Suprapubic skin (tissue), 4 donors: Measurements from ENCODE around the gene JAZF1.

Source experiments
- POLR2A ChIP-seq, 2 donors: fragments of 450-650 bp; IDR thresholded peaks; one replicate each; pipeline ENCODE4 v1.6.1; 2017; ENCODE audit warnings: antibody characterized with exemption in 2 of 2, mild to moderate bottlenecking in 2 of 2, moderate library complexity in 2 of 2
- POLR2AphosphoS5 ChIP-seq, 3 donors: sonication (generic); formaldehyde crosslinking; IDR thresholded peaks; one replicate each; pipeline ENCODE4 v1.6.1; 2017; ENCODE audit warnings: antibody characterized with exemption in 3 of 3
- TF ChIP-seq, protein P1 (sequence below), 2 donors: fragments of 200-600 bp in 1 of 2; fragments of 450-650 bp in 1 of 2; sonication (generic) in 1 of 2; IDR thresholded peaks; one replicate each; pipeline ENCODE4 v1.5.1; 2016 to 2019; ENCODE audit warnings: antibody characterized with exemption in 2 of 2, mild to moderate bottlenecking in 1 of 2, moderate library complexity in 1 of 2

DNA sequence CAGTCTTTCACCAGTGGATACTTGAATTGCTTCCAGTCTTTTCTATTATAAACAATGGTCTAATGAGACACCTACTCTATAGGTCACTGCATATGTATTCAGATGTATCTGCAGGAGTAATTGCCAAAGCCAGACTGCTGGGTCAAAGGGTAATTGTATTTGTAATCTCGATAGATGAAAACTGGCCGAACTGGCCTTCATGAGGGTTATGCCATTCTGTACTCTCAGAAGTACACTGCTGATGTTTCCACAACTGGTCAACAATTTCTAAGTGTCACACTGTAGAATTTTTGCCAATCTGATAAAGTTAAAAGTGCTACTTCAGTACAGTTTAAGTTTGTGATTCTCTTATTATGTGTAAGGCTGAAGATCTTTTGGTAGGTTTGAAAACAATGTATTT lies 64.6 kb downstream of the JAZF1 start:
- no peak for TF ChIP-seq POLR2A (IDR thresholded peaks at IDR 0.05)
- TF ChIP-seq, protein P1, sequence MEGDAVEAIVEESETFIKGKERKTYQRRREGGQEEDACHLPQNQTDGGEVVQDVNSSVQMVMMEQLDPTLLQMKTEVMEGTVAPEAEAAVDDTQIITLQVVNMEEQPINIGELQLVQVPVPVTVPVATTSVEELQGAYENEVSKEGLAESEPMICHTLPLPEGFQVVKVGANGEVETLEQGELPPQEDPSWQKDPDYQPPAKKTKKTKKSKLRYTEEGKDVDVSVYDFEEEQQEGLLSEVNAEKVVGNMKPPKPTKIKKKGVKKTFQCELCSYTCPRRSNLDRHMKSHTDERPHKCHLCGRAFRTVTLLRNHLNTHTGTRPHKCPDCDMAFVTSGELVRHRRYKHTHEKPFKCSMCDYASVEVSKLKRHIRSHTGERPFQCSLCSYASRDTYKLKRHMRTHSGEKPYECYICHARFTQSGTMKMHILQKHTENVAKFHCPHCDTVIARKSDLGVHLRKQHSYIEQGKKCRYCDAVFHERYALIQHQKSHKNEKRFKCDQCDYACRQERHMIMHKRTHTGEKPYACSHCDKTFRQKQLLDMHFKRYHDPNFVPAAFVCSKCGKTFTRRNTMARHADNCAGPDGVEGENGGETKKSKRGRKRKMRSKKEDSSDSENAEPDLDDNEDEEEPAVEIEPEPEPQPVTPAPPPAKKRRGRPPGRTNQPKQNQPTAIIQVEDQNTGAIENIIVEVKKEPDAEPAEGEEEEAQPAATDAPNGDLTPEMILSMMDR (IDR thresholded peaks at IDR 0.05): no peak
- TF ChIP-seq POLR2AphosphoS5 (IDR thresholded peaks at IDR 0.05): no peak
